GM18498 (cell line): ENCODE results near the gene RAN.

Experiments
- ATAC-seq: cut with Tn5 transposase; IDR thresholded peaks from one replicate; pipeline ENCODE4 v1.9.1; 2021; ENCODE audit warnings: mild to moderate bottlenecking, moderate library complexity; ENCODE audit not compliant: unreplicated experiment

The RAN gene

GRCh38 chr12:130924966-130925665, 53.2 kb downstream of the RAN start:
- no peak for ATAC-seq

- ATAC-seq: no peak
Measured at GRCh38 chr12:130925666-130926015, 53.8 kb downstream of the RAN start.
